ENCODE data around the gene DNMT1. TPM values are rescaled to one million over a fixed set of nuclear protein-coding genes. Genes with fewer than 3 reads are reported as not detected.

Gene DNMT1
- total and polyA plus RNA-seq, 12 donors = 11.8 to 36.4 (median 21.6) TPM

GRCh38 chr19:10132905-10133304, 61.8 kb downstream of the DNMT1 start:
- 94% methylated on average over 7 of the region's 7 CpGs for WGBS, 2 donors

GRCh38 chr19:10126213-10126639, 68.5 kb downstream of the DNMT1 start:
- H3K4me3 ChIP-seq = no peak overlapping the region
- H3K27ac ChIP-seq = peak overlapping the region in 2 of 10 donors; percentile 4 to 89
- H3K4me1 ChIP-seq = peaks cover 0 to 14% (median 0%) of the 10 kb centered on the region in 9 donors
- no peak for TF ChIP-seq CTCF (IDR thresholded peaks at IDR 0.05)
- 92 to 95% methylated on average over 4 of the region's 4 CpGs for WGBS, 2 donors
- no peaks in the 10 kb centered on the region for H3K9me3 ChIP-seq
- peaks cover 0 to 59% (median 3%) of the 10 kb centered on the region in 9 donors for H3K36me3 ChIP-seq
- ATAC-seq = peak in 7 of 8 donors; percentile 20 to 58 (median 54)
- intact Hi-C loops (cut with DNase I) = loop anchor here in 1 of 10 donors (10.0 kb wide), 1 partner anchor 69 kb away; the partner anchor contains the start of gene DNMT1
- DNase-seq = no peak
- H3K27me3 ChIP-seq = no peaks in the 10 kb centered on the region

More at GRCh38 chr19:10132905-10133304, 61.8 kb downstream of the DNMT1 start:
- intact Hi-C loops (cut with DNase I) = no loop called here
- H3K27ac ChIP-seq = no peak overlapping the region
- peaks cover 0 to 5% (median 0%) of the 10 kb centered on the region in 9 donors for H3K4me1 ChIP-seq
- no peak overlapping the region for H3K4me3 ChIP-seq
- peaks cover 0 to 100% (median 55%) of the 10 kb centered on the region in 9 donors for H3K36me3 ChIP-seq
- ATAC-seq (no peak), DNase-seq (no peak)
- no peak for TF ChIP-seq CTCF (IDR thresholded peaks at IDR 0.05)
- no peaks in the 10 kb centered on the region for H3K9me3 ChIP-seq
- no peaks in the 10 kb centered on the region for H3K27me3 ChIP-seq

- peaks cover 0 to 41% (median 3%) of the 10 kb centered on the region in 9 donors for H3K36me3 ChIP-seq
- H3K4me1 ChIP-seq = peaks cover 0 to 22% (median 4%) of the 10 kb centered on the region in 9 donors
- TF ChIP-seq CTCF (IDR thresholded peaks at IDR 0.05) = no peak
- WGBS, 2 donors = 96% methylated on average over 7 of the region's 7 CpGs
- intact Hi-C loops (cut with DNase I) = loop anchor here in 1 of 10 donors (10.0 kb wide), 1 partner anchor 70 kb away; the partner anchor contains the start of gene DNMT1
- no peak overlapping the region for H3K4me3 ChIP-seq
- ATAC-seq (no peak), DNase-seq (no peak)
- no peaks in the 10 kb centered on the region for H3K9me3 ChIP-seq
- H3K27me3 ChIP-seq = no peaks in the 10 kb centered on the region
- no peak overlapping the region for H3K27ac ChIP-seq
These were observed 70.3 kb downstream of the DNMT1 start for GRCh38 chr19:10124429-10124828.

GRCh38 chr19:10122045-10122444, 72.7 kb downstream of the DNMT1 start:
- H3K27ac ChIP-seq = peak overlapping the region in 1 of 10 donors; percentile 20
- no peak for TF ChIP-seq CTCF (IDR thresholded peaks at IDR 0.05)
- 71 to 75% methylated on average over 6 of the region's 6 CpGs for WGBS, 2 donors
- H3K36me3 ChIP-seq = peaks cover 0 to 36% (median 5%) of the 10 kb centered on the region in 9 donors
- H3K9me3 ChIP-seq = no peaks in the 10 kb centered on the region
- intact Hi-C loops (cut with DNase I) = loop anchor here in 1 of 10 donors (10.0 kb wide), 1 partner anchor 73 kb away; the partner anchor contains the start of gene DNMT1
- H3K4me3 ChIP-seq = no peak overlapping the region
- H3K27me3 ChIP-seq = no peaks in the 10 kb centered on the region
- no peak for ATAC-seq
- no peak for DNase-seq
- H3K4me1 ChIP-seq = peaks cover 8 to 36% (median 16%) of the 10 kb centered on the region in 9 donors
